Esophagus (tissue), 2 donors: ENCODE data around the gene STX17. TPM values are rescaled to one million over a fixed set of nuclear protein-coding genes. Genes with fewer than 3 reads are reported as not detected.

Experiments
- H3K27ac ChIP-seq, 2 donors: one replicate each; pipeline ENCODE4 v1.5.1; 2013; ENCODE audit warnings: low read depth in 2 of 2, mild to moderate bottlenecking in 2 of 2, inconsistent platforms in 1 of 2, low read length in 1 of 2, moderate library complexity in 1 of 2
- H3K27me3 ChIP-seq, 2 donors: one replicate each; pipeline ENCODE4 v1.6.1; 2013; ENCODE audit warnings: low read length in 2 of 2, control low read depth in 1 of 2, mild to moderate bottlenecking in 1 of 2; ENCODE audit not compliant: insufficient read depth in 2 of 2, control insufficient read depth in 1 of 2
- H3K36me3 ChIP-seq, 2 donors: one replicate each; pipeline ENCODE4 v1.6.1; 2013; ENCODE audit warnings: low read length in 1 of 2; ENCODE audit not compliant: control insufficient read depth in 2 of 2, insufficient read depth in 2 of 2
- H3K4me1 ChIP-seq, 2 donors: one replicate each; pipeline ENCODE4 v1.6.1; 2013; ENCODE audit warnings: low read length in 1 of 2; ENCODE audit not compliant: control insufficient read depth in 2 of 2, insufficient read depth in 2 of 2
- H3K4me3 ChIP-seq, 2 donors: one replicate each; pipeline ENCODE4 v1.5.1; 2013; ENCODE audit warnings: low read length in 2 of 2, mild to moderate bottlenecking in 2 of 2, low read depth in 1 of 2, moderate library complexity in 1 of 2
- H3K9me3 ChIP-seq, 2 donors: one replicate each; pipeline ENCODE4 v1.6.1; 2013; ENCODE audit warnings: mild to moderate bottlenecking in 2 of 2, low read depth in 1 of 2, low read length in 1 of 2, moderate library complexity in 1 of 2; ENCODE audit not compliant: control insufficient read depth in 2 of 2, insufficient read depth in 1 of 2
- WGBS, 2 donors: extraction: QIAGEN DNeasy Blood & Tissue Kit; methylation state at CpG; one replicate each; pipeline ENCODE4 v1.1.7; 2013; 5-methylcytosine and 5-hydroxymethylcytosine counted together
- polyA plus RNA-seq, 2 donors: library from polyadenylated mRNA; stranded (reverse); fragments of 200-250 nt; gene quantifications; one replicate each; pipeline ENCODE4 v1.2.3, GENCODE V29; 2013
- donor health status: healthy with polysubstance abuse.
- donor health status: Bipolar disorder and iron deficiency.

The STX17 gene
- polyA plus RNA-seq, 2 donors: 7.0 to 8.1 TPM

DNA sequence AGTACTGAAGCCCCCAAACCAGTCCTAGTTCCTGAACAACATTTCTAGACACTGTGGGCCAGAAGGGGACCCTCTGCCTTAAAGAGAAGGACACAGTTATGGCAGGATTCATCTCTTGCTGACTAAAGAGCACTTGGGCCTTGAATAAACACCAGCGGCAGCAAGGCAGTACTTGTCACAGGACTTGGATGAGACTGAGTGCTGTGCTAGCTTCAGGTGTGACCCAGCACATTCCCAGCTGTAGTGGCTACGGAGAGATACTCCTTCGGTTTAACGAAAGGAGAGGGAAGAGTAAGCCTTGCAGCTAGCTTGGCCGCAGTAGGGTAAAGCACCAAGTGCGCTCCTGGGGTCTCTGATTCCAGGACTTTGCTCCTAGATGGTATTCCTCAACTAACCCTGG, 10.9 kb upstream of the STX17 start:
- Histone ChIP-seq H3K9me3 (no peaks in the 10 kb centered on the region), H3K4me1 (no peaks in the 10 kb centered on the region), H3K4me3 (no peak overlapping the region), H3K27me3 (no peaks in the 10 kb centered on the region), H3K36me3 (no peaks in the 10 kb centered on the region), H3K27ac (no peak overlapping the region)
- 94 to 95% methylated on average over 6 of the region's 6 CpGs for WGBS, 2 donors

GRCh38 chr9:99896119-99896518, 10.3 kb upstream of the STX17 start:
- Histone ChIP-seq H3K9me3 (no peaks in the 10 kb centered on the region), H3K27me3 (no peaks in the 10 kb centered on the region), H3K4me3 (no peak overlapping the region), H3K4me1 (no peaks in the 10 kb centered on the region), H3K36me3 (no peaks in the 10 kb centered on the region), H3K27ac (no peak overlapping the region)
- 97 to 100% methylated on average over 2 of the region's 2 CpGs for WGBS, 2 donors

GRCh38 chr9:99903393-99903792, 3.1 kb upstream of the STX17 start:
- H3K4me1 ChIP-seq: no peaks in the 10 kb centered on the region

DNA sequence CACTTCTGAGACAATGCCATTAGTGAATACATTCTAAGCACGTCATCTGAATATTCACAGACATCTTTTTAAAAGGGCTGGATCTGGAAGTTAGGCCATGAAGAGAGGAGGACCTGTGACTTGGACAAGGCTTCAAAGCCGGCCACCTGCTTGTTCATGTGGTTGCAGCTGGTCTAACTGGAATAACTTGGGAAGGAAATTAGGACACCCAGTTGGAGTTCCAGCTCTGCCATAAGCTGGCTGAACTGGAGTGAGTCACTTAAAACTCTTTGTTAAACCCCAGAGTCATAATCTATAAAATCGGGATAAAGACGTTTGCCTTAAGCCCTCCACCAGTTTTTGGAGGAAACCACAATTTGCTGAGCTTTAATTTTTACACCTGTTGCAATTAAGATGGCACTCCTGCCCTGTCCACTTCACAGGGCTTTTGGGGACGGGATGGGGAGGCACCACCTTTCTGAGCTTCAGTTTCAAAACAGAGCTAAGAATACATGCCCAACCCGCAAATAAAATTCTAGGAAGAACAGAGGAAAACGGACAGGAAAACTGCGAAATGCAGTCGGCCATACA, 536 bp upstream of the STX17 start:
- peak overlapping the region; percentile 98 to 99 for H3K27ac ChIP-seq

More at GRCh38 chr9:99903393-99903792, 3.1 kb upstream of the STX17 start:
- 77 to 92% methylated on average over 1 of the region's 1 CpG for WGBS, 2 donors
- Histone ChIP-seq H3K9me3 (no peaks in the 10 kb centered on the region), H3K27ac (no peak overlapping the region), H3K36me3 (no peaks in the 10 kb centered on the region), H3K4me3 (no peak overlapping the region), H3K27me3 (no peaks in the 10 kb centered on the region)

GRCh38 chr9:99907208-99907532, 716 bp downstream of the STX17 start:
- H3K9me3 ChIP-seq: no peaks in the 10 kb centered on the region
- H3K27me3 ChIP-seq: no peaks in the 10 kb centered on the region
- H3K36me3 ChIP-seq: no peaks in the 10 kb centered on the region
- H3K27ac ChIP-seq: peak overlapping the region; percentile 98 to 99
- 4 to 5% methylated on average over 9 of the region's 9 CpGs for WGBS, 2 donors
- peak overlapping the region; percentile 86 to 90 for H3K4me3 ChIP-seq
- H3K4me1 ChIP-seq: no peaks in the 10 kb centered on the region

More for the DNA sequence above, 536 bp upstream of the STX17 start:
- Histone ChIP-seq H3K4me3 (peak overlapping the region; percentile 86 to 90), H3K36me3 (no peaks in the 10 kb centered on the region), H3K4me1 (no peaks in the 10 kb centered on the region), H3K9me3 (no peaks in the 10 kb centered on the region), H3K27me3 (no peaks in the 10 kb centered on the region)
- WGBS, 2 donors: 15 to 18% methylated on average over 9 of the region's 9 CpGs

DNA sequence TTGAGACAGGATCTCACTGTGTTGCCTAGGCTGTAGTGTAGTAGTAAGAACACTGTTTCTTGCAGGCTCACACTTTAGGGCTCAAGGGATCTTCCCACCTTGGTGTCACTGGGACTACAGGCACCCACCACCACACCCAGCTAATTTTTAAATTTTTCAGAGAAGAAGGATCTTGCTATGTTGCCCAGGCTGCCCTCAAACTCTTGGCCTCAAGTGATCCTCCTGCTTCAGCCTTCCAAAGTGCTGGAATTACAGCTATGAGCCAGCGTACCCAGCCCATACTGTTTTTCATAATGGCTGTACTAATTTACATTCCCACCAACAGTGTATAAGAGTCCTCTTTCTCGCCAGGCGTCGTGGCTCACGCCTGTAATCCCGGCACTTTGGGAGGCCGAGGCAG, 5.1 kb downstream of the STX17 start:
- H3K27me3 ChIP-seq: no peaks in the 10 kb centered on the region
- H3K36me3 ChIP-seq: peaks cover 0 to 2% of the 10 kb centered on the region in 2 donors
- H3K27ac ChIP-seq: no peak overlapping the region
- no peaks in the 10 kb centered on the region for H3K9me3 ChIP-seq
- 99 to 100% methylated on average over 7 of the region's 7 CpGs for WGBS, 2 donors
- H3K4me1 ChIP-seq: no peaks in the 10 kb centered on the region
- no peak overlapping the region for H3K4me3 ChIP-seq

DNA sequence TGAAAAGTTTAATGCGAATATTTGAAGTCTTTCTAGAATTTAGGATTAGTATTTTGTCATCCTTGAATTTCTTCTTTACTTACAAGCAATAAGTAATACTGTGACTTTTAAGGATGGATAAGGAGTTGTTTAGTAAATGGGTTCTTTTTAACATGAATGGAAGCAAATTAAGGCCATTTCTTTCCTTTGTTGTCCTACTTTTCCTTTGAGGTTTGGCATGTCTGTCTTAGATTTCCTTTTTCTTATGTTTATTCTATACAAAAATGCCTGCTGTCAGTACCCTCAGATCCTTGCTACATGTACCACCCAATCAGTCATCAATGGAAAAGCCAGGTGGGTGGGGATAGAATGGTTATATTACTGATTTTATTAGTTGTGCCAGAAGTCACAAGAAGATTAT, 10.2 kb downstream of the STX17 start:
- H3K27me3 ChIP-seq: no peaks in the 10 kb centered on the region
- WGBS, 2 donors: 82 to 93% methylated on average over 1 of the region's 1 CpG
- H3K36me3 ChIP-seq: peaks cover 4 to 7% of the 10 kb centered on the region in 2 donors
- no peak overlapping the region for H3K4me3 ChIP-seq
- no peak overlapping the region for H3K27ac ChIP-seq
- H3K4me1 ChIP-seq: no peaks in the 10 kb centered on the region
- no peaks in the 10 kb centered on the region for H3K9me3 ChIP-seq

GRCh38 chr9:99918134-99918533, 11.7 kb downstream of the STX17 start:
- Histone ChIP-seq H3K36me3 (peaks cover 4 to 12% of the 10 kb centered on the region in 2 donors), H3K27me3 (no peaks in the 10 kb centered on the region), H3K27ac (no peak overlapping the region), H3K4me3 (no peak overlapping the region), H3K9me3 (no peaks in the 10 kb centered on the region), H3K4me1 (no peaks in the 10 kb centered on the region)
- 83 to 95% methylated on average over 3 of the region's 3 CpGs for WGBS, 2 donors

DNA sequence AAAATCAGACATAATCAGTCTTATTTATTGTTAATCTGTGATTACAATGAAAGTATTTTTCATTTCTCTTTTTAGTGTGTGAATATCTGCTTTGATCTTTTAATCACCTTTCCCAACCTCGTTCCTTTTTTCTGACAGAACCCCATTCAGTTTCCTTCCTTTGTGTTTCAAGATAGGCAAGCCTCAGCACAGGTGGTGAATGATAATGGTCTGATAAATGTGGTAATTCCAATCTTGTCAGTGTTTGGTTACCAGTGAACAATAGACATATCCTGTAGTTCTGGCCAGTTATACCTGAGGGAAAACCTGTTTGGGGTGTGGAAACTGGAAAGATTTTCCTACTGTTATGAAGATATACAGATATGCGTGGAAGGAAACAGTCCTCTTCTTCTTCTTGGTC, 13.5 kb downstream of the STX17 start:
- 56 to 58% methylated on average over 2 of the region's 2 CpGs for WGBS, 2 donors
- Histone ChIP-seq H3K36me3 (peaks cover 4 to 12% of the 10 kb centered on the region in 2 donors), H3K4me1 (no peaks in the 10 kb centered on the region), H3K27ac (no peak overlapping the region), H3K27me3 (no peaks in the 10 kb centered on the region), H3K4me3 (no peak overlapping the region), H3K9me3 (peaks cover 0 to 3% of the 10 kb centered on the region in 2 donors)

- Histone ChIP-seq H3K9me3 (peaks cover 0 to 3% of the 10 kb centered on the region in 2 donors), H3K27ac (no peak overlapping the region), H3K27me3 (no peaks in the 10 kb centered on the region), H3K36me3 (peaks cover 4 to 10% of the 10 kb centered on the region in 2 donors), H3K4me3 (no peak overlapping the region), H3K4me1 (no peaks in the 10 kb centered on the region)
- 79 to 86% methylated on average over 4 of the region's 4 CpGs for WGBS, 2 donors
Measured at GRCh38 chr9:99921875-99922710, 15.6 kb downstream of the STX17 start.
